HG03521 (cell line): ENCODE measurements around the gene BACH2.

ENCODE experiments used
- ATAC-seq: cut with Tn5 transposase; IDR thresholded peaks from one replicate; pipeline ENCODE4 v1.9.1; 2021; ENCODE audit warnings: mild to moderate bottlenecking, moderate library complexity; ENCODE audit not compliant: unreplicated experiment

Gene BACH2

DNA sequence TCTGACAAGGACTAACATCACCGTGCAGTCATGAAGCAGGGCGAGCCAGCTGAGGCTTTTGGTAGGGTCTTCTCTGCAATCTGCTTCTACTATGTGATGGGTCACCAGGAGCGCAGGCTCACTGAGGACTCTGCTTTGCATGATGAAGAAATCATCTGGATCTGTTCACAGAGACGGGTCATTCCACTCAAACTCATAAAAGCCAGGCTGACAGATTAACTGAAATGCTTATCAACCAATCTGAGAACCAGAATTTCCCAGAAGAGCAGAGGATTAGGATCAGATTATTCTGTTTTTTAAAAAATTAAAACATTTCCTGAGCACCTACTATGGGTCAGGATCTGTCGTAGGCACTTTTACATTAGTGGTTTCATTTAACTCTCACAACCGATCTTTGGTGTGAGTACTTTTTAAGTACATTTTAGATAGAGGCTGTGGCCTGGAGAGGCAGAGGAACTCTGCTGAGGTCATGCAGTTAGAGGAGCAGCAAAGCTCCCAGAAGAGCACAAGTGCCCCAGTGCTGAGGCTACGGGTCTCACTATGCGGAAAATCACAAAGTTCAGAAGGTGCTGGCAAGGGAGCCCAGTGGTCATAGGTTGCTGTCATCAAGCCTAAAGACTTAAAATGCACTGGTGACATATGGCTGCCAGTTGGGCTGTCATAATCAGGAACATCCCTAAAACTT, 109.1 kb downstream of the BACH2 start:
- no peak for ATAC-seq

DNA sequence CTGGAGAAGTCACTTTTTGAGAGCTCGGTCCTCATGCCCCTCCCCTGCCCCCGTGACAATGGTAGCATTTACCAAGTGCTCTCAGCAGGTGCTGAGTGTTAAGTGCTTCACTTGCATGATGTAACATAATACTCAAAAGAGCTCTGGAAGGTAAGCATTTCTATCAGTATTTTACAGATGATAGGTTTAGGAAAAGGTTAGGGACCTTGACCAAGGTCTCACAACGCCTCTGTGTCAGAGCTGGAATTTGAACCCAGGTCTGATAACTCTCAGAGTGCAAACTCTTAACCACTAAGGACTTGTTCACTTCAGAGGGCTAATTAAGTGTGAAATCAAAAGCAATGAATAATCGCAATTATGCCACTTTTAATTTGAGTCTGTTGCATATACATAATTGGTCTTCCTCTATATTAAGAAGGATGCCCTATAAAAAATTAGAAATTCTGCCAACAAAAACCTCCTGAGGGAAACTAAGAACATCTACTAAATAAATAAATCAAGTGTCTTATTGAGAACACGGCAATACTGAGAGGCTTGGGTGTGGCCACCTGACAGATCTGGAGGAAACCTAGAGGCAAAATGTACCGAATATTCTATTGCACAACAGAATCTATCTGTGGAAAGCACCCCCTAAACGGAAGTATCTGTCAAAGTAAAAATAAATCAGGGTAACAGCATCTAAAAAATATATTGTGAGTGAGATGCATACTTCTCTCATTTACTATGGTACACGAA, 109.8 kb downstream of the BACH2 start:
- ATAC-seq: no peak

DNA sequence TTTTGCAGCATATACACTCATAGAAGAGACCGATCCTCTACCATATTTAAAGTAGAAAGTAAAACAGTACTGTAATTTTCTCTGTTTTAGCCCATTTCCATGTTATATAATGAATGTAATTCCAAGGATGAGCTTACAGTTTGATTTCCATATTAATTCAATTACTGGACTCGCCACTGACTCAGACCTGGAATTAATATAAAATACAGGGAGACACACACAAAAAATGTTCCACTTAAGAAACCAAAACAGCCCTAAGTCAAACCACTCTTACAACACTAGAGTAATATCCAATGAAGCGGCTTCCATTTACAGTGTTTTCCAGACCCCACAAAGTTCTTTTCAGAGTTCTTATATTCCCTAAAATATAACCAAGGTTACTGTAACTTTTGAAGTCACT, 110.6 kb downstream of the BACH2 start:
- no peak for ATAC-seq

DNA sequence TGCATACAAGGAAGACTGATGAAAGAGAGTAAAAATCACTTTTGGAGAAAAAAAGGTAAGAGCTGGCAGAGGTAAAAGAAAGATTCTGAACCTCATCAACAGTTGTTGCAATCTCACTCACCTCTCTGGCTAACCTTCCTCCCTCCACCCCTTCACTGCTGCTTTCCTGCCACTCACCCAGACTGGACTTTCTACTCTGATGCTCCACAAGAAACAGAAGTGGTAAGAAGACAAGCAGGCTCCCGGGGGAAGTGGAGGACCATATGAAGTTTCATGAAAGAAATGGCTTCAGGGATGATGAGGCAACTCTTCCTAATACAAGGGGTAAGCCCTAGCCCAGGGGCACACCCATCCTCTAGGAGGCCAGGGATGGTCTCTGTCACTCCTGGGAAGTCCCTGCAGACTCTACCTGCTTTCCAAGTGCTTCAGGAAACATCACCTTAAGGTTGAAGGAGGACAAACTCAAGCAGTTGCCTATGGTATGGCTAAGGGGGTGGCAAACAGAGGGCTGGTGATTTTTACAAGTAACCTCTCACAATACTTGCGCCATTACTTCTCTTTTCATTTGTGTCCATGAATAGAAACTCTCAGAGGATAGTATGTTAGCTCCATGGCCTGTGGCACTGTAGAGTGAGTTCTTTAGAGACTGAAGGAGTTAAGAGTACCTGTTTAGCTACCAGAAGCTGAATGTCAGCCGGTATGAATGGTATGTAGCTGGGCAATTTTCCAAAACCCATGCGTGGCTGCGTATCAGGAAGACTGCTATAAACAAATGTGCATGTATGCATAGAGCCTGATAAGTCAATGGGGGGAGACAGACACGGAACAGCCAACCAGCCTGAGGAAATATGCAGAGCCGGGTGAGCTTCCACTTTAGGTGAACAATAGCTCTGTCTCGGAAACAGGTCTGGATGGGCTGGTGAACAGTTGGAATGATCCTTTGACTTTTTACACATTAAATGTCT, 112.0 kb downstream of the BACH2 start:
- ATAC-seq: no peak

DNA sequence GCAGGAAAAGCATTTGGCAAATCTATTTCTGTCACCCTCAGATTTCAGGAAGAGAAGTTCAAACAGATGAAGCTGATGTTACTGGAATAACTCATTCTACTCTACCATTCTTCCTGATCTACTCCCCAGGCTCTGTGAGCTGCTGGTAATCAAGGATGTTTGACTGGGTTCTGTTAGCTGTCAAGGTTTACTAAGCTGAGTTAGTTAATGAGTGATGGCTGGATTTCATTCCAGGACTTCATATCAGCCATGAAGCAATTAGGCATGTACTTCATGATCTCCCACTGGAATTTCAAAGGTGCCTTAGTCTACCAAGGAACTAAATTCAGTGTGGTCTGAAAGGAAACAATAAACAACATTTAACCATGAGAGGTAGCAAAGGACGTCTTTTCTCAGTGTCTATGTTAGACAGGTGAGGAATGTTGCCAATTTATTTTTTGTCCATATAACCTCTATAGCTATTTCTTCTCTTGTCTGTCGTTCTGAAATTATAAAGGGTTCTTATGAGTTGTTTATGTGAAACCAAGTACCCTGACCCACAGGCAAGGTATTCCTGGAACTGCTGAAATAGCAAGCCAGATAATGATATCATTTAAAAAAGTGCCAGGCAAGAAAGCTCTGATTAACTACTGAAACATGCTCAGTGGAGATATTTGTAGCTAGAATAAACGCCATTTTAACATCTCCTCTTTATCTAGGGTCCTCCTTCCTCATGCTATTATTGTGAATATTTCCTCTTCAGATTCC, 112.9 kb downstream of the BACH2 start:
- ATAC-seq: no peak

DNA sequence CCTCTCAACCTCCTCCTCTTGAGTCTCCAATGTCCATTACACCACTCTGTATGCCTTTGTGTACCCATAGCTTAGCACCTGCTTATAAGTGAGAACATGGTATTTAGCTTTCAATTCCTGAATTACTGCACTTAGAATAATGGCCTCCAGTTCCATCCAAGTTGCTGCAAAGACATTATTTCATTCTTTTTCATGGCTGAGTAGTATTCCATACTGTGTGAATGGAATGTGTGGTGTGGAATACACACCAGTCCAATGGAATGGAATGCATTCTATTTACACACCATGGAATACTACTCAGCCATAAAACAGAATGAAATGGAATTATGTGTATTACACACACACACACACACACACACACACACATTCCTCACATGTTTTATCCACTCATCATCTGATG, 116.1 kb downstream of the BACH2 start:
- ATAC-seq: no peak

DNA sequence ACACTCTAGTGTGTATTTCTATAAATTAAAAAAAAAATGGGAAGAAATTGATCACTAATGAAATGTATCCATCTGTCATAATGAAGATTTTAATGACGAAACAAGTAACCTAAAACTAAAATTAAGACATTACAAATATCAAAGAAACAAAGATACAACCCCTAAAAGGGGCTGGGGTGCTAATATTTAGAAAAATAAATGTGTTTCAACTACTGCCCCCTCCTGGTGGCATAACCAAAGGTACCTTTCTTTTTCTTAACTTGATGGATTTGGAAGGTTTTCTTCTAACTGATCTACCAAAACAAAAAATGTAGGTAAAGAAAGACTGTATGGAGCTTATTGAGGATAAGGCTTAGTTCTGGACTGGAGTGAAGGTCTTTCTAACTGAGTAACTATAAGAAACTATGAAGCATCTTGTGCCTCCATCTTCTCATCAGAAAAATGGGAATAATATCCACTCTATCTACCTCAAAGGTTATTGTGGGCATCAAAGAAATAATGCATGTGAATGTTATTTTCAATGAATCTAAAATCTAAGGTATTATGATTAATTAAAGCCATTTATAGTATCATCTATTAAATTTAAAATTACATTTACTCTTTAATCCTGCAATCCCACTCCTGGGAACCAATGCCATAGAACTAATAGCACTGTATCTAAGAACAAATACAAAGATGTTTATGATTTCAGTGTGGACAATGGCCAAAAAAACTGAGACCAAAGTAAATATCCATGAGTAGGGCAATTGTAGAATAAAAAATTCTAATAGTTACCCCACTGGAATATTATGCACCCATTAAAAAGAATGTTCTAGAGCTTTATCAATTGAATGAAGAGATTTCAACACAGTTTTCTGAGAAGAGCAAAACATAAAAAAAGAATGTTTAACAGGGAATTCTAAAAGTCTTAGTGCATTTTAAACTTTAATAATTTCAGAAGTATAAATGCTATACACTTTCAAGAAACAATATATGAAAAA, 117.2 kb downstream of the BACH2 start:
- no peak for ATAC-seq

DNA sequence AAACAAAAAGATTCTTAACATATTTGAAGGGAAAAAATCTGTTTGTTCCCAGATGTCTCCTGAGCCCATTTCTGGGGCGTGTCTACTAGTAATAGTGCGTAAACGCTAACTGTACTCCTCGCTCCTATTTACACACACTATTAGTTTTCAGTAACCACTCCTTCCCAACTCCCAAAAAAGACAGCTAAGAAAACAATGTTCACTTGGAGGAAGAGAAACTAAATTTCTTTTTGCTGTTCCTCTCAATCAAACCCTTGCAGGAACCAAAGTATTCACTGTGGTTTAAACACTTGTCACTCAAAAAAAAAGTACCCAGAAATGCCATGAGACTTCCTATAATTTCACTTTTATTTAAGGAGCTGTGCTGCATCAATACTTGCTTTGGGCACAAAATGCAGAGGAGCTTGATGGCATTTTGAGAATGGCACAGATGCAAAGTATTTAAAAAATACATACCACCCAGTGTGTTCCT, 118.2 kb downstream of the BACH2 start:
- no peak for ATAC-seq

DNA sequence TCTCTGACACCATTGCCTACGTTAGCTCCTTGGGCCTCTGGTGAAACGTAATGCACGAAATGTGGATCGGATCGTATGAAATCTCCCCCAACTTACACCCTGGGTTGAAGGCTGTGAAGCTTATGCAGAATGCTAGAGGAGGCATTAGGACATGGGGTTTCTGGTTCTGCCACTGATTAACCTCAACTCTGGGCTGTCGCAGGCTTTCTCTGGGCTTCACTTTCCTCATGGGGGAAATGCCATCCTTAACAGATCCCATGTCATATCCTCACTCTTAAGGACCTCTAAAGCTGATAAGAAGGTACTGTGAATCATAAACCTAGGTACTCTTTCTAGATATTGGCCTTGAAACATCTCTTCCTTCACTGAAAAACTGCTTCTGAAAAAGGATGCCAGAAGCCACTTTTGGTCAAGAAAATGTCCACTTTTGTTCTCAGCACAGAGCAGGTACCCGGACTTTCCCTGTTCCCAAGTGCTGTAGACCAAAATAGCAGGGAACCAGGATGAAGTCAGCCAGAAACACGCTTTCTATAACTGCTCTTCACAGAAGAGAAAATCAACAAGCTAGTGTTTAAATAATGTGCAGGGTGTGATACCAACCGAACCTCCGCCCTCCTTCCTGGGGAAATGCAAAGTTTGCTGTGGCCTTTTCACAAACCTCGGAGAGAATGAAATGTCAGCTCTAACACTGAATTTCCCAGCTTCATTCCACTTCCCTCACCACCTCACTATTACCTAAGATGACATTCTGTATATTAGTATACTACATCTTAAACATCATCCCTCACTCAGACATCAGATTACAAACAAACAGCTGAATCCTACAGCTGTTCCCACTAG, 118.9 kb downstream of the BACH2 start:
- no peak for ATAC-seq

DNA sequence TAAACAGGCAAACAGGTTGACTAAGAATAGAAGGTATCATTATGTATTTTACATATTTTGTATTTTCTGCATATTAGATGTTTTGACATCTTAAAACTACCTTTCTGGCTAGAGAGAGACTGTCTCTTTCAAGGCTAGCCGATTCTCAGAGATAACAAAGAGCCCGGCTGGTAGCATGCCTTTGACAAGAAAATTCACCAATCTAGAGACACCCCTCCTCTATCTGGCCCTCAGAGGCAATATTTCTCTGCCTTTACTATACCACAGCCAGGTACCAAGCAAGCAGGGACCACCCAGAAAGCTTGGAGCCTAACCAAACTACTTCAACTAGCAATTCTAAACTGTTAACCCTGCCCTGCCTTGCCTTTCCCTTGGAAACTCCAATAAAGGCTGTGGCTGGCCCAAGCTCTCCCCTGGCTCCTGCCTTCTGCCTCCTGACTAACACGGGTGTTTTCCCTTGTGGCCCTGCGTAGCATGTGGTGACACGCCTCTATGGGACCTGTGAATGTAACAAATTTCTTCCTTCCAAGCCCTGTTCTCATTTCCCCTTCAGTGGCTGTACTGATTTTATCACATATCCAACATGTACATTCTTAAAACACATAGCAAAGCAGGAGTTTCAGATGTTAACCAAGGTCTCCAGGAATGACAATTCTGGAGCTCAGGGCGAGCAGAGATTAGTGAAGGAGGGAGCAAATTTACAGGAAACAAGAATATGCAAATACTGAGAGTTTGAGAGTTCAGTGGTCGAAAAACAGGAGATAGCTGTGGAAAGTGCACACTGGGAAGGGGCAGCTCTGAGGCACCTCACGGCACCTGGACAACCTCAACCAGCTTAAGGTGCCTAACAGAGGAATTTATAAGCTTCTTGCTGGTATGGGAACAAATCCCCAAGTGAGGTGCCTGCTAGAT, 120.8 kb downstream of the BACH2 start:
- no peak for ATAC-seq

DNA sequence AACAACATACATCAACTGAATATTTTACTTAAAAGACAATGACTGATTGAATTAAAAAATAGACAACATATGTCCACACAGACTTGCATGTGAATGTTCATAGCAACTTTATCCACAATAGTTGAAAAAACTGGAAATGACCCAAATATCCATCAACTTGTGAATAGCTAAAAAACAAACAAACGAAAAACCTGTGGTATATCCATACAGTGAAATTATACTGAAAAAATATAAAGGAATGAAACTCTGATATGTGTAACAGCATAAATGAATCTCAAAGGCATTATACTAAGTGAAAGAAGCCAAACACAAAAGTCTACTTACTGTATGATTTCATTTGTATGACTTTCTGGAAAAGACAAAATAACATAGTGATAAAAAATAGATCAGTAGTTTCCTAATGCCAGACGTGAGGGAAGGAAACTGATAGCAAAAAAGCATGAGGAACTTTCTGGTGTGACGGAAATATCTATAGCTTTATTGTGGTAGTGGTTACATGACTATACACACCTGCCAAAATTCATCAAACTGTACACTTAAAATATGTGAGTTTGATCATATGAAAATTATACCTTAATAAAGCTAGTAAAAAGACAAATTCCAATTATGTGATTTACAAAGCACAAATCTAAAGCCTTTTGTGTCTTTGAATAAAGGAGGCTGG, 123.2 kb downstream of the BACH2 start:
- ATAC-seq: no peak

DNA sequence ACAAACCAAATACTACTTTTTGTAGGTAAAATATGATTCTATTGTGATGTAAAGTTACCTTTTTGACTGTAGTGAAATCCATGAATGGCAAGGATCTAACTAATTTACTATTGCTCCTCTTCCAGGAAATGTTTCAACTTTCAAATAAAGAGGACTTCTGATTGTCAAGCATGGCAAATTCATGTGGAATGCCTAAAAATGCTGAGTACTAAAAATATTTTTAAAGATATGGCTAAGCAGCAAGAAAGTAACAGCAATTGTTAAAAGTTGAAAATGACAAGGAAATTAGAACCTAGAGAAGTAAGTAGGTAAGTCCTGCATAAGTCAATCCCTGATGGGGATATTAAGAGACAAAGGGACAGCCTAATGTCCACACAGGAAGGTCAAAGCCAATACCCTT, 126.0 kb downstream of the BACH2 start:
- no peak for ATAC-seq

DNA sequence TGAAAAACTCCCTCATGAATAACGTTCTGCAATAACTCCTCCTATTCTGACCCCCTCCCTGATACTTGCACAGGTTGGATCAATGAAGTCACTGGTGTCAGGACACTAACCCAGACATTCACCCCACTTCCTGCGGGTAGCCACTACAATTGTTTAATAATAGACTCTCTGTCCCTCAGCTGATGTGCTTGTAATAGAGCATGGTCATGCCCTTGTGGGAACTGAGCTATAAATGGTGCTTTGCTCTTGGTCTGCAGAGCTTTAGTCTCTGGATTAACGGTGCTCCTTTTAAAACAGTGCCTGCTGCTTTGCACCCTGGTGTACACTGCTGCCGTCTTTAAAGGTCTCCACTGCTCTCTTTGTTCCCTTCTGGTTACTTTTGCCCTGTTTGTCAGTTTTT, 127.3 kb downstream of the BACH2 start:
- no peak for ATAC-seq

DNA sequence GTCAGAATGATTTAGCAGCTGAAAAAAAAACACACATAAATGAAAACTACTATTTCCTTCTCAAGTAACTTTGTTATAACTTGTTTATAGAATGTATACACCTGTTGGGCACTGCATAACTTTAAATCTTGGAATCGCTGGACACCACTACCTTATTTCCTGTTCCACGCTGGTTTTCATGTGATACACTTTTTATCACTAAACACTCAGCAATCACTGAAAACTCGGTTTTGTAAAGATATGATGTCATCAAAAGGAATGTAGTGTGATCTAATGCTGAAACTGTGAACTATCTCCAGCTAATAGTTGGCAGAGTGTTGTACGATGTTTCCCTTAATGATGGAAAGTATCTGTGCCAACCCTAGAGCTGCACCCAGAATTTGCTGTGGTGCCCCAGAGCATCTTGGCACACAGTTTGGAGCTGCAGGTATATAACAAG, 127.9 kb downstream of the BACH2 start:
- no peak for ATAC-seq

DNA sequence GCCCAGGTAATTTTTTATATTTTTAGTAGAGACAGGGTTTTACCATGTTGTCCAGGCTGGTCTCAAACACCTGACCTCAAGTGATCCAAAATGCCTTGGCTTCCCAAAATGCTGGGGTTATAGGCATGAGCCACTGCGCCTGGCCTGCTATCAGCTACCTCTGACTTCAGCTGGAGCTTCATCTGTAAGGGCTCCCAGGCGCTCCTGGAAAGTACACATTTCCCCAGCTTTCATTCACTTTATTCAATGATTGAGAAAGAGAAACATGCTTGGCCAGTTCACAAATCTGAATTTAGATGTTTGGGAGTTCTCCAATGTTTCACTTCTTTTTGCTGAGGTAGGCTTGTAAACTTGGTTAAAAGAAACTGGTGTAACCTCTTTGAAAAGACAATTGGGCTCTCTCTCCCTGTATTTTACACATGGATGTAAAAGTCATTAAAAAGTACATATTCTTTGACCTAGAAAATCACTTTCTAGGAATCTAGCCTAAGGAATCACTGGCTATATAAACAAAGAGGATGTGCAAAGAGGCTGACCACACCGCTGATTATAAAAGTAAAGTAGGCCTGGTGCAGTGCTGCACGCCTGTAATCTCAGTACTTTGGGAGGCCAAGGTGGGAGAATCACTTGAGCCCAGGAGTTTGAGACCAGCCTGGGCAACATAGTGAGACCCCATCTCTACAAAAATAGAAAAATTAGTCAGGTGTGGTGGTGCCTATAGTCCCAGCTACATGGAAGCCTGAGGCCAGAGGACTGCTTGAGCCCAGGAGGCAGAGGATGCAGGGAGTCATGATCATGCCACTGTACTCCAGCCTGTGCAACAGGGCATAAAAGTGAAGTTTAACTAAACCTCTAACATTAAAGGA, 128.9 kb downstream of the BACH2 start:
- no peak for ATAC-seq
